ENCODE data around the gene FAM90A26. TPM values are rescaled to one million over a fixed set of nuclear protein-coding genes. Genes with fewer than 3 reads are reported as not detected.

FAM90A26 gene
- total RNA-seq = not detected in 2 replicates

GRCh38 chr4:9169791-9170459 lies at the start of gene FAM90A26:
Gene FAM90A26 (plus strand): TSS chr4:9170409. CDS start chr4:9173173, 2,764 bp downstream.

GRCh38 chr4:9210357-9210756 lies 40.1 kb downstream of the FAM90A26 start, which contains the start of gene USP17L10:
Gene USP17L10 (plus strand): TSS chr4:9210657. CDS start chr4:9210657, 0 bp downstream.

GRCh38 chr4:9215105-9215504 lies 44.9 kb downstream of the FAM90A26 start, which contains the start of gene USP17L11:
Gene USP17L11 (plus strand): TSS chr4:9215405. CDS start chr4:9215405, 0 bp downstream.

GRCh38 chr4:9219852-9220251 lies 49.6 kb downstream of the FAM90A26 start, which contains the start of gene USP17L12:
Gene USP17L12 (plus strand): TSS chr4:9220152. CDS start chr4:9220152, 0 bp downstream.

GRCh38 chr4:9224596-9224995 lies 54.4 kb downstream of the FAM90A26 start, which contains the start of gene USP17L13:
Gene USP17L13 (plus strand): TSS chr4:9224896. CDS start chr4:9224896, 0 bp downstream.

Other genes starting within 250 kb of the FAM90A26 start
- gene USP17L10, start 40.2 kb downstream of the FAM90A26 start, total RNA-seq = not detected in 2 replicates
- not detected in 2 replicates for gene USP17L11, start 45.0 kb downstream of the FAM90A26 start, total RNA-seq
- not detected in 2 replicates for gene USP17L12, start 49.7 kb downstream of the FAM90A26 start, total RNA-seq
- gene USP17L13, start 54.5 kb downstream of the FAM90A26 start, total RNA-seq = not detected in 2 replicates
- not detected in 2 replicates for gene USP17L15, start 64.0 kb downstream of the FAM90A26 start, total RNA-seq
- gene USP17L17, start 73.5 kb downstream of the FAM90A26 start, total RNA-seq = not detected in 2 replicates
- gene USP17L18, start 78.2 kb downstream of the FAM90A26 start, total RNA-seq = not detected in 2 replicates
- gene USP17L19, start 83.0 kb downstream of the FAM90A26 start, total RNA-seq = not detected in 2 replicates
- not detected in 2 replicates for gene USP17L20, start 87.7 kb downstream of the FAM90A26 start, total RNA-seq
- gene USP17L21, start 92.5 kb downstream of the FAM90A26 start, total RNA-seq = not detected in 2 replicates
- not detected in 2 replicates for gene USP17L22, start 97.2 kb downstream of the FAM90A26 start, total RNA-seq
- not detected in 2 replicates for gene USP17L24, start 154.8 kb downstream of the FAM90A26 start, total RNA-seq
- gene USP17L25, start 159.5 kb downstream of the FAM90A26 start, total RNA-seq = not detected in 2 replicates
- gene USP17L26, start 164.2 kb downstream of the FAM90A26 start, total RNA-seq = not detected in 2 replicates
- gene USP17L5, start 169.0 kb downstream of the FAM90A26 start, total RNA-seq = not detected in 2 replicates
- gene USP17L27, start 173.7 kb downstream of the FAM90A26 start, total RNA-seq = not detected in 2 replicates
- not detected in 2 replicates for gene USP17L28, start 178.5 kb downstream of the FAM90A26 start, total RNA-seq
- gene USP17L29, start 183.2 kb downstream of the FAM90A26 start, total RNA-seq = not detected in 2 replicates
- gene USP17L30, start 192.7 kb downstream of the FAM90A26 start, total RNA-seq = not detected in 2 replicates

Measured in articular chondrocyte of knee joint (primary cell).